ENCODE data around the gene TGFBR2. TPM values are rescaled to one million over a fixed set of nuclear protein-coding genes. Genes with fewer than 3 reads are reported as not detected.
A peak's percentile ranks its signal among the peaks of the same experiment; 100 is the strongest.

The TGFBR2 gene
- total RNA-seq, 1 experiment from 2014 or later: 103 TPM

- CTCF ChIA-PET: interaction anchor here (2.0 kb wide), 1 partner anchor 12 kb away, joined by 9 read pairs; no protein-coding TSS in a partner anchor
- POLR2A ChIA-PET: interaction anchor here (1.1 to 1.4 kb wide), 3 partner anchors 12 to 40 kb away, joined by 3 to 5 read pairs (median 3); partner anchors contain the start of gene TGFBR2
- Mint-ChIP-seq H3K4me1 (ENCODE audit: insufficient read depth, unreplicated experiment) (peaks cover 38% of the 10 kb centered on the region), H3K9me3 (ENCODE audit: unreplicated experiment) (no peaks in the 10 kb centered on the region), H3K27me3 (ENCODE audit: insufficient read depth, unreplicated experiment) (no peaks in the 10 kb centered on the region), H3K4me3 (ENCODE audit: unreplicated experiment) (no peak overlapping the region), H3K36me3 (ENCODE audit: insufficient read depth, unreplicated experiment) (peaks cover 93% of the 10 kb centered on the region), H3K27ac (ENCODE audit: low read depth, unreplicated experiment) (no peak overlapping the region)
- TF ChIP-seq, protein P1, sequence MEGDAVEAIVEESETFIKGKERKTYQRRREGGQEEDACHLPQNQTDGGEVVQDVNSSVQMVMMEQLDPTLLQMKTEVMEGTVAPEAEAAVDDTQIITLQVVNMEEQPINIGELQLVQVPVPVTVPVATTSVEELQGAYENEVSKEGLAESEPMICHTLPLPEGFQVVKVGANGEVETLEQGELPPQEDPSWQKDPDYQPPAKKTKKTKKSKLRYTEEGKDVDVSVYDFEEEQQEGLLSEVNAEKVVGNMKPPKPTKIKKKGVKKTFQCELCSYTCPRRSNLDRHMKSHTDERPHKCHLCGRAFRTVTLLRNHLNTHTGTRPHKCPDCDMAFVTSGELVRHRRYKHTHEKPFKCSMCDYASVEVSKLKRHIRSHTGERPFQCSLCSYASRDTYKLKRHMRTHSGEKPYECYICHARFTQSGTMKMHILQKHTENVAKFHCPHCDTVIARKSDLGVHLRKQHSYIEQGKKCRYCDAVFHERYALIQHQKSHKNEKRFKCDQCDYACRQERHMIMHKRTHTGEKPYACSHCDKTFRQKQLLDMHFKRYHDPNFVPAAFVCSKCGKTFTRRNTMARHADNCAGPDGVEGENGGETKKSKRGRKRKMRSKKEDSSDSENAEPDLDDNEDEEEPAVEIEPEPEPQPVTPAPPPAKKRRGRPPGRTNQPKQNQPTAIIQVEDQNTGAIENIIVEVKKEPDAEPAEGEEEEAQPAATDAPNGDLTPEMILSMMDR (IDR thresholded peaks at IDR 0.05; ENCODE audit: unreplicated experiment): no peak
- DNase-seq (ENCODE audit: unreplicated experiment): no peak
- intact Hi-C loops (cut with micrococcal nuclease): no loop called here
- BruUV-seq (replicated peaks): TSS peak; percentile 23
These were observed 39.9 kb downstream of the TGFBR2 start for GRCh38 chr3:30646181-30646876.

- no peak overlapping the region for H3K27ac Mint-ChIP-seq (ENCODE audit: low read depth, unreplicated experiment)
- CTCF ChIA-PET: interaction anchor here (0.6 to 2.0 kb wide), 2 partner anchors 11 to 41 kb away, joined by 3 to 9 read pairs; no protein-coding TSS in a partner anchor
- peaks cover 33% of the 10 kb centered on the region for H3K4me1 Mint-ChIP-seq (ENCODE audit: insufficient read depth, unreplicated experiment)
- intact Hi-C loops (cut with micrococcal nuclease): no loop called here
- no peaks in the 10 kb centered on the region for H3K27me3 Mint-ChIP-seq (ENCODE audit: insufficient read depth, unreplicated experiment)
- H3K9me3 Mint-ChIP-seq (ENCODE audit: unreplicated experiment): no peaks in the 10 kb centered on the region
- H3K4me3 Mint-ChIP-seq (ENCODE audit: unreplicated experiment): no peak overlapping the region
- POLR2A ChIA-PET: interaction anchor here (0.7 to 1.1 kb wide), 2 partner anchors 12 to 558 kb away, joined by 3 read pairs; no protein-coding TSS in a partner anchor
- BruUV-seq (replicated peaks): no TSS peak
- TF ChIP-seq, protein P1 (IDR thresholded peaks at IDR 0.05; ENCODE audit: unreplicated experiment): no peak
- DNase-seq (ENCODE audit: unreplicated experiment): no peak
- peaks cover 93% of the 10 kb centered on the region for H3K36me3 Mint-ChIP-seq (ENCODE audit: insufficient read depth, unreplicated experiment)
These were observed 40.8 kb downstream of the TGFBR2 start for GRCh38 chr3:30646961-30647752.

- intact Hi-C loops (cut with micrococcal nuclease): no loop called here
- peak overlapping the region; percentile 52 for H3K27ac Mint-ChIP-seq (ENCODE audit: low read depth, unreplicated experiment)
These were observed 42.4 kb downstream of the TGFBR2 start for GRCh38 chr3:30648670-30649357.

More at GRCh38 chr3:30648670-30649357, 42.4 kb downstream of the TGFBR2 start:
- Mint-ChIP-seq H3K36me3 (ENCODE audit: insufficient read depth, unreplicated experiment) (peaks cover 99% of the 10 kb centered on the region), H3K4me3 (ENCODE audit: unreplicated experiment) (no peak overlapping the region), H3K27me3 (ENCODE audit: insufficient read depth, unreplicated experiment) (no peaks in the 10 kb centered on the region), H3K9me3 (ENCODE audit: unreplicated experiment) (no peaks in the 10 kb centered on the region), H3K4me1 (ENCODE audit: insufficient read depth, unreplicated experiment) (peaks cover 25% of the 10 kb centered on the region)
- BruUV-seq (replicated peaks): no TSS peak
- ChIA-PET CTCF (no interaction called here), POLR2A (no interaction called here)
- no peak for DNase-seq (ENCODE audit: unreplicated experiment)
- TF ChIP-seq, protein P1 (IDR thresholded peaks at IDR 0.05; ENCODE audit: unreplicated experiment): no peak

All from MCF 10A (cell line).